Esophagus muscularis mucosa (tissue), 4 donors: ENCODE data around the gene NDUFAF2. TPM values are rescaled to one million over a fixed set of nuclear protein-coding genes. Genes with fewer than 3 reads are reported as not detected.
"Not testable (repeated sequence)": the region's sequence is repeated elsewhere in the genome, so short reads cannot be mapped to it uniquely, and the experiment has no call there.

ENCODE experiments used
- DNase-seq: peaks from one replicate; pipeline ENCODE4 v3.0.0-alpha.2; 2017; ENCODE audit errors: extremely low spot score
- H3K27ac ChIP-seq, 4 donors: fragments of 200-600 bp; sonication (generic); replicated peaks in 1 of 4; 1 replicate in 3 of 4; 2 replicates in 1 of 4; pipeline ENCODE4 v1.5.1; 2016 to 2019; ENCODE audit warnings: mild to moderate bottlenecking in 1 of 4
- H3K27me3 ChIP-seq, 4 donors: fragments of 200-600 bp; sonication (generic); one replicate each; pipeline versions ENCODE4 v1.5.1 to v1.6.0; 2016 to 2019
- H3K36me3 ChIP-seq, 4 donors: fragments of 200-600 bp; sonication (generic); one replicate each; pipeline ENCODE4 v1.5.1; 2016 to 2019
- H3K4me1 ChIP-seq, 4 donors: fragments of 200-600 bp; sonication (generic); one replicate each; pipeline ENCODE4 v1.5.1; 2016 to 2019
- H3K4me3 ChIP-seq, 4 donors: fragments of 200-600 bp; sonication (generic); 1 replicate in 2 of 4; 2 replicates in 2 of 4; pipeline ENCODE4 v1.5.1; 2016 to 2019; ENCODE audit warnings: mild to moderate bottlenecking in 4 of 4, moderate library complexity in 1 of 4
- H3K9me3 ChIP-seq, 4 donors: fragments of 200-600 bp; sonication (generic); 1 replicate in 3 of 4; 2 replicates in 1 of 4; pipeline ENCODE4 v1.5.1; 2016 to 2019
- CTCF ChIP-seq, 3 experiments: fragments of 200-600 bp in 2 of 3; fragments of 450-650 bp in 1 of 3; sonication (generic) in 2 of 3; IDR thresholded peaks; one replicate each; pipeline ENCODE4 v1.5.1; 2017 to 2019; ENCODE audit warnings: antibody characterized with exemption in 3 of 3, mild to moderate bottlenecking in 2 of 3, moderate library complexity in 1 of 3
- EP300 ChIP-seq: sonication (generic); formaldehyde crosslinking; IDR thresholded peaks from one replicate; pipeline ENCODE4 v1.6.1; 2017; ENCODE audit warnings: antibody characterized with exemption
- POLR2A ChIP-seq: fragments of 450-650 bp; IDR thresholded peaks from one replicate; pipeline ENCODE4 v1.6.1; 2017; ENCODE audit warnings: antibody characterized with exemption, moderate library complexity, mild to moderate bottlenecking, low read depth
- POLR2AphosphoS5 ChIP-seq, 2 donors: sonication (generic); formaldehyde crosslinking; IDR thresholded peaks; one replicate each; pipeline ENCODE4 v1.6.1; 2017; ENCODE audit warnings: antibody characterized with exemption in 2 of 2
- WGBS: methylation state at CpG from one replicate; pipeline ENCODE4 v1.1.5; 2018; 5-methylcytosine and 5-hydroxymethylcytosine counted together
- intact Hi-C: fragments of 100-400 bp; cut with DNase I; formaldehyde crosslinking; loops from one replicate; pipeline ENCODE4 v1.15.1; 2023
- total RNA-seq, 4 donors: library from RNA; depleted of rRNA; stranded (reverse); fragments of >200 nt; gene quantifications; one replicate each; pipeline versions ENCODE4 v1.1.0 to v1.2.1, GENCODE V29; 2016

NDUFAF2 gene
- total RNA-seq, 4 donors from 2014 or later, result 29.4 to 42.8 (median 39.6) TPM

GRCh38 chr5:61186634-61187033 lies 241.6 kb downstream of the NDUFAF2 start:
- Histone ChIP-seq H3K27ac (no peak overlapping the region), H3K9me3 (no peaks in the 10 kb centered on the region), H3K4me3 (no peak overlapping the region), H3K4me1 (peaks cover 0 to 10% (median 0%) of the 10 kb centered on the region in 4 donors), H3K27me3 (no peaks in the 10 kb centered on the region), H3K36me3 (no peaks in the 10 kb centered on the region)
- DNase-seq, result no peak
- intact Hi-C loops, result no loop called here
- WGBS, result 76% methylated on average over 2 of the region's 2 CpGs
- no peak for TF ChIP-seq POLR2AphosphoS5 (IDR thresholded peaks at IDR 0.05)
- no peak for TF ChIP-seq CTCF (IDR thresholded peaks at IDR 0.05)
- no peak for TF ChIP-seq POLR2A
- no peak for TF ChIP-seq EP300

- peaks cover 0 to 10% (median 0%) of the 10 kb centered on the region in 4 donors for H3K4me1 ChIP-seq
- H3K9me3 ChIP-seq, H3K4me3 ChIP-seq, H3K27me3 ChIP-seq, intact Hi-C loops, DNase-seq, H3K27ac ChIP-seq, H3K36me3 ChIP-seq: not testable (repeated sequence)
Measured at GRCh38 chr5:61187352-61187751, 242.3 kb downstream of the NDUFAF2 start.

DNA sequence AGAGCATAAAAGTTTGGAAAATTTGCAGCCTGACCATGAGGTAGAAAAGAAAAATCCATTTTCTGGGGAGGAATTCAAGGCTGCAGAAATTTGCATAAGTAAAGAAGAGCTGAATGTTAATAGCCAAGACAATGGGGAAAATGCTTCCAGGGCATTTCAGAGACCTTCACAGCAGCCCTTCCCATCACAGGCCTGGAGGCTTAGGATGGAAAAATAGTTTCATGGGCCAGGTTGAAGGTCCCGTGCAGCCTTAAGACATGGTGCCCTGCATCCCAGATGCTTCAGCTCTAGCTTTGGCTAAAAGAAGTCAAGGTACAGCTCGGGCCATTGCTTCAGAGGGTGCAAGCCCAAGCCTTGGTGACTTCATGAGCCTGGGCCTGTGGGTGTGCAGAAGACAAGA lies 242.8 kb downstream of the NDUFAF2 start:
- intact Hi-C loops, H3K27ac ChIP-seq: not testable (repeated sequence)
- WGBS, result 94% methylated on average over 2 of the region's 2 CpGs

DNA sequence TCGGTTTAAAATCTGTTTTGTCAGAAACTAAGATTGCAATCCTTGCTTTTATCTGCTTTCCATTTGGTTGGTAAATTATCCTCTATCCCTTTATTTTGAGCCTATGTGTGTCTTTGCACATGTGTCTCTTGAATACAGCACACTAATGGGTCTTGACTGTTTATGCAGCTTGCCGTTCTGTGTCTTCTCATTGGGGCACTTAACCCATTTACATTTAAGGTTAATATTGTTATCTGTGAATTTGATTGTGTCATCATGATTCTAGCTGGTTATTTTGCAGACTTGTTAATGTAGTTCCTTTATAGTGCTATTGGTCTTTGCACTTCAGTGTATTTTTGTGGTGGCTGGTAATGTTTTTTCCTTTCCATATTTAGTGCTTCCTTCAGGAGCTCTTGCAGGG lies 253.6 kb downstream of the NDUFAF2 start:
- H3K4me3 ChIP-seq, result no peak overlapping the region
- H3K9me3 ChIP-seq, result peaks cover 0 to 9% (median 6%) of the 10 kb centered on the region in 4 donors
- H3K27ac ChIP-seq, result no peak overlapping the region
- no peaks in the 10 kb centered on the region for H3K4me1 ChIP-seq
- DNase-seq, result no peak
- TF ChIP-seq EP300, result no peak
- TF ChIP-seq POLR2A, result no peak
- TF ChIP-seq CTCF (IDR thresholded peaks at IDR 0.05), result no peak
- no peak for TF ChIP-seq POLR2AphosphoS5 (IDR thresholded peaks at IDR 0.05)
- H3K36me3 ChIP-seq, result no peaks in the 10 kb centered on the region
- no peaks in the 10 kb centered on the region for H3K27me3 ChIP-seq
- WGBS, result 95% methylated on average over 2 of the region's 2 CpGs
- intact Hi-C loops, result no loop called here

More for the DNA sequence above, 242.8 kb downstream of the NDUFAF2 start:
- not testable (repeated sequence) for H3K27me3 ChIP-seq, H3K9me3 ChIP-seq, H3K36me3 ChIP-seq, DNase-seq, H3K4me3 ChIP-seq
- peaks cover 0 to 10% (median 0%) of the 10 kb centered on the region in 4 donors for H3K4me1 ChIP-seq

DNA sequence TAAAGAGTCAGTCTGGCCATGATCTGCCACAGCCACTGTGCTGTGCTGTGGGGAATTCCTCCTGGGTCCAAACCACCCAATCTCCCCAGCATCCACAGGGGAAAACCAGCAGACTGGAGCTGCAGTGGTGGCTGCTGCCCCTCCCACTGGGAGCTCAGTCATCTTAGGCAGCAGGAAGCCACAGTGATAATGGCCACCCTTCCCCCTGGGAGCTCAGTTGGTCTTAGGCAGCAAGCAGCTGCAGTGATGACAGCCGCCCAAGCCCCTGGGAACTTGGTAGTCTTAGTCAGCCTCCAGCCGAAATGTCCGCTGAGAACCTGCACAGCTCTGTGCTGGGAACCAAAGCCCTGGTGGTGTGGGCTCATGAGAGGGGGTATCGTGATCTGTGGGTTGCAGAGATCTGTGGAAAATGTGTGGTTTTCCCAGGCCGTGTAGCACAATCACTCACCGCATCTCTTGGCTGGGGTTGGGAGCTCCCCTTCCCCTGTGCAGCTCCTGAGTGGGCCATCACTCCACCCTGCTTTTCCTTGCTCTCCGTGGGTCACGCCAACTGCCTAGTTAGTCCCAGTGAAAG lies 255.7 kb downstream of the NDUFAF2 start:
- 81% methylated on average over 7 of the region's 8 CpGs for WGBS
- no peaks in the 10 kb centered on the region for H3K4me1 ChIP-seq
- H3K9me3 ChIP-seq, result peaks cover 0 to 9% (median 6%) of the 10 kb centered on the region in 4 donors
- no peak overlapping the region for H3K4me3 ChIP-seq
- no peak for DNase-seq
- TF ChIP-seq POLR2AphosphoS5 (IDR thresholded peaks at IDR 0.05), result no peak
- TF ChIP-seq CTCF (IDR thresholded peaks at IDR 0.05), result no peak
- TF ChIP-seq EP300, result no peak
- TF ChIP-seq POLR2A, result no peak
- no peaks in the 10 kb centered on the region for H3K36me3 ChIP-seq
- intact Hi-C loops, result no loop called here
- H3K27ac ChIP-seq, result no peak overlapping the region
- H3K27me3 ChIP-seq, result no peaks in the 10 kb centered on the region

DNA sequence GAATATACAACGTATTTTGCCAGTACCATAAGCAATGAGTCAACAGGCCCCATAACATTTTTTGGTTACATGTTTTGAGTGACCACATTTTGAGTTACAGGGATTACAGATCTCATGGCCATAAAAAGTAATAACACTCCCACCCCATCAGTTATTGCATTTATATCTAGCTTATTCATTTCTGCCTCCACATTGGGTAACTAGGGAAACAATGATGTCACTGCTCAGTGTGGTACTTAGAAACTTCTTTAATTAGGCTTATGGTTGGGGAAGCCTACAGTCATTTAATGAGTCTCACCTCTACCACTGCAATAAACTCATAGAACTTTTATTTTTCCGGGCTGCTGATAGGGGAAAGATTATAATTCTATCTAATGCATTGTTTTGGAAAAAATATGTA lies 257.2 kb downstream of the NDUFAF2 start:
- Histone ChIP-seq H3K4me1 (no peaks in the 10 kb centered on the region), H3K4me3 (no peak overlapping the region), H3K27me3 (no peaks in the 10 kb centered on the region), H3K9me3 (peaks cover 0 to 9% (median 6%) of the 10 kb centered on the region in 4 donors), H3K36me3 (no peaks in the 10 kb centered on the region), H3K27ac (no peak overlapping the region)
- intact Hi-C loops, result no loop called here
- 85% methylated on average over 2 of the region's 2 CpGs for WGBS
- TF ChIP-seq POLR2A, result no peak
- TF ChIP-seq CTCF (IDR thresholded peaks at IDR 0.05), result no peak
- TF ChIP-seq POLR2AphosphoS5 (IDR thresholded peaks at IDR 0.05), result no peak
- TF ChIP-seq EP300, result no peak
- DNase-seq, result no peak
